Nephron progenitor cell (in vitro differentiated cells): Measurements from ENCODE around the gene PDS5B.
"Not testable (repeated sequence)": the region's sequence is repeated elsewhere in the genome, so short reads cannot be mapped to it uniquely, and the experiment has no call there.

Experiments used
- DNase-seq: peaks from one replicate; pipeline ENCODE4 v3.0.0; 2021
- H3K27ac Mint-ChIP-seq: 2 replicates; pipeline ENCODE4 v1.8.0; 2021; ENCODE audit warnings: mild to moderate bottlenecking, moderate library complexity, mixed read lengths
- H3K27me3 Mint-ChIP-seq: 2 replicates; pipeline ENCODE4 v1.8.0; 2021; ENCODE audit warnings: mild to moderate bottlenecking, low read depth, mixed read lengths; ENCODE audit not compliant: poor library complexity
- H3K36me3 Mint-ChIP-seq: 2 replicates; pipeline ENCODE4 v1.8.0; 2021; ENCODE audit warnings: low read depth, mixed read lengths
- H3K4me1 Mint-ChIP-seq: 2 replicates; pipeline ENCODE4 v1.8.0; 2021; ENCODE audit warnings: mixed read lengths
- H3K4me3 Mint-ChIP-seq: 2 replicates; pipeline ENCODE4 v1.8.0; 2021; ENCODE audit warnings: mild to moderate bottlenecking, moderate library complexity, mixed read lengths
- H3K9me3 Mint-ChIP-seq: 2 replicates; pipeline ENCODE4 v1.8.0; 2021; ENCODE audit warnings: mild to moderate bottlenecking, moderate library complexity, mixed read lengths
- TF ChIP-seq, protein P1 (sequence below): fragments of 200-600 bp; sonication (generic); IDR thresholded peaks from 2 replicates; pipeline ENCODE4 v1.5.0; 2021; ENCODE audit warnings: antibody characterized with exemption

The PDS5B gene

GRCh38 chr13:32713397-32713796 lies 127.1 kb downstream of the PDS5B start:
- Mint-ChIP-seq H3K9me3 (peaks cover 48% of the 10 kb centered on the region), H3K4me3 (no peak overlapping the region), H3K27ac (no peak overlapping the region), H3K36me3 (peaks cover 81% of the 10 kb centered on the region), H3K4me1 (no peaks in the 10 kb centered on the region), H3K27me3 (no peaks in the 10 kb centered on the region)
- TF ChIP-seq, protein P1, sequence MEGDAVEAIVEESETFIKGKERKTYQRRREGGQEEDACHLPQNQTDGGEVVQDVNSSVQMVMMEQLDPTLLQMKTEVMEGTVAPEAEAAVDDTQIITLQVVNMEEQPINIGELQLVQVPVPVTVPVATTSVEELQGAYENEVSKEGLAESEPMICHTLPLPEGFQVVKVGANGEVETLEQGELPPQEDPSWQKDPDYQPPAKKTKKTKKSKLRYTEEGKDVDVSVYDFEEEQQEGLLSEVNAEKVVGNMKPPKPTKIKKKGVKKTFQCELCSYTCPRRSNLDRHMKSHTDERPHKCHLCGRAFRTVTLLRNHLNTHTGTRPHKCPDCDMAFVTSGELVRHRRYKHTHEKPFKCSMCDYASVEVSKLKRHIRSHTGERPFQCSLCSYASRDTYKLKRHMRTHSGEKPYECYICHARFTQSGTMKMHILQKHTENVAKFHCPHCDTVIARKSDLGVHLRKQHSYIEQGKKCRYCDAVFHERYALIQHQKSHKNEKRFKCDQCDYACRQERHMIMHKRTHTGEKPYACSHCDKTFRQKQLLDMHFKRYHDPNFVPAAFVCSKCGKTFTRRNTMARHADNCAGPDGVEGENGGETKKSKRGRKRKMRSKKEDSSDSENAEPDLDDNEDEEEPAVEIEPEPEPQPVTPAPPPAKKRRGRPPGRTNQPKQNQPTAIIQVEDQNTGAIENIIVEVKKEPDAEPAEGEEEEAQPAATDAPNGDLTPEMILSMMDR: no peak
- DNase-seq: no peak

DNA sequence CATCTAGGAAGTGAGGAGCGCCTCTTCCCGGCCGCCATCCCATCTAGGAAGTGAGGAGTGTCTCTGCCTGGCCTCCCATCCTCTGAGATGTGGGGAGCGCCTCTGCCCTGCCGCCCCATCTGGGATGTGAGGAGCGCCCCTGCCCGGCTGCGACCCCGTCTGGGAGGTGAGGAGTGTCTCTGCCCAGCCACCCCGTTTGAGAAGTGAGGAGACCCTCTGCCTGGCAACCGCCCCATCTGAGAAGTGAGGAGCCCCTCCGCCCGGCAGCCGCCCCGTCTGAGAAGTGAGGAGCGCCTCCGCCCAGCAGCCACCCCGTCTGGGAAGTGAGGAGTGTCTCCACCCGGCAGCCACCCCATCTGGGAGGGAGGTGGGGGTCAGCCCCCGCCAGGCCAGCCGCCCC lies 129.9 kb downstream of the PDS5B start:
- DNase-seq, H3K27ac Mint-ChIP-seq, H3K4me1 Mint-ChIP-seq, H3K4me3 Mint-ChIP-seq, H3K27me3 Mint-ChIP-seq: not testable (repeated sequence)
- H3K9me3 Mint-ChIP-seq: peaks cover 71% of the 10 kb centered on the region
- peaks cover 86% of the 10 kb centered on the region for H3K36me3 Mint-ChIP-seq

- peaks cover 85% of the 10 kb centered on the region for H3K36me3 Mint-ChIP-seq
- H3K9me3 Mint-ChIP-seq: peaks cover 63% of the 10 kb centered on the region
- no peak for DNase-seq
- TF ChIP-seq, protein P1: no peak
- H3K4me1 Mint-ChIP-seq: no peaks in the 10 kb centered on the region
- no peaks in the 10 kb centered on the region for H3K27me3 Mint-ChIP-seq
- no peak overlapping the region for H3K4me3 Mint-ChIP-seq
- H3K27ac Mint-ChIP-seq: no peak overlapping the region
These were observed 133.8 kb downstream of the PDS5B start for GRCh38 chr13:32720026-32720425.

GRCh38 chr13:32721131-32722034 lies 135.1 kb downstream of the PDS5B start:
- not testable (repeated sequence) for H3K27me3 Mint-ChIP-seq, DNase-seq, H3K27ac Mint-ChIP-seq, H3K4me1 Mint-ChIP-seq, H3K4me3 Mint-ChIP-seq
- H3K9me3 Mint-ChIP-seq: peaks cover 52% of the 10 kb centered on the region
- peaks cover 84% of the 10 kb centered on the region for H3K36me3 Mint-ChIP-seq

DNA sequence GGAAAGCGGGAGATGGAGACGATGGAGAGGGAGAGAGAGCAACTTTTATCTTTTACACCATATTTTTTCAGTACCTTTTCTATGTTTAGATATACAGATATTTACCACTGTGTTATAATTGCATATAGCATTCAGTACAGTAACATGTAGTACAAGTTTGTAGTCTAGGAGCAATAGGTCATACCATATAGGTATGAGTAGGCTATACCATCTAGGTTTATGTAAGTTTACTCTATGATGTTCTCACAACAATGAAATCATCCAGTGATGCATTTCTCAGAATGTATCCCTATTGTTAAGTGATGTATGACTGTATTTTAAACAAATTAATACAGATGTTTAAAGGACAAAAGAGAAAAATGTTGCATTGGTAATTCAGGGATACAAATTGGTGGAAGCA lies 136.1 kb downstream of the PDS5B start:
- no peaks in the 10 kb centered on the region for H3K27me3 Mint-ChIP-seq
- peaks cover 52% of the 10 kb centered on the region for H3K9me3 Mint-ChIP-seq
- H3K4me3 Mint-ChIP-seq: no peak overlapping the region
- H3K36me3 Mint-ChIP-seq: peaks cover 93% of the 10 kb centered on the region
- TF ChIP-seq, protein P1: no peak
- H3K4me1 Mint-ChIP-seq: no peaks in the 10 kb centered on the region
- no peak overlapping the region for H3K27ac Mint-ChIP-seq
- no peak for DNase-seq

GRCh38 chr13:32723987-32724386 lies 137.7 kb downstream of the PDS5B start:
- Mint-ChIP-seq H3K36me3 (peaks cover 95% of the 10 kb centered on the region), H3K27ac (no peak overlapping the region), H3K9me3 (peaks cover 57% of the 10 kb centered on the region), H3K4me3 (no peak overlapping the region), H3K4me1 (no peaks in the 10 kb centered on the region), H3K27me3 (no peaks in the 10 kb centered on the region)
- TF ChIP-seq, protein P1: no peak
- no peak for DNase-seq
